Right ventricle myocardium superior (tissue), 1 donor: ENCODE measurements around the gene MRPL51. TPM values are rescaled to one million over a fixed set of nuclear protein-coding genes. Genes with fewer than 3 reads are reported as not detected.
"Not testable (repeated sequence)": the region's sequence is repeated elsewhere in the genome, so short reads cannot be mapped to it uniquely, and the experiment has no call there.

Source experiments
- ATAC-seq: fragments of 200-7000 bp; cut with Tn5 transposase; one replicate; pipeline ENCODE4 v1.9.1; 2020; ENCODE audit warnings: mild to moderate bottlenecking; ENCODE audit not compliant: poor library complexity
- DNase-seq: peaks from one replicate; pipeline ENCODE4 v3.0.0-alpha.2; 2020
- intact Hi-C: fragments of 100-400 bp; cut with DNase I; formaldehyde crosslinking; loops from one replicate; pipeline ENCODE4 v1.11.2; 2022
- long read RNA-seq: library from polyadenylated mRNA; unstranded; transcript quantifications from one replicate; pipeline ENCODE4 v2.0.0, GENCODE V29; 2021
- total RNA-seq: library from RNA; stranded (reverse); fragmentation: NEBNext Ultra II Directional; extraction: Animal tissue kit (Norgen Biotek cat#: 25700); gene quantifications from one replicate; pipeline ENCODE4 v1.2.1, GENCODE V29; 2021
- donor health status: DM: no; HTN: yes; CAD: no; lungs with severe emphysema.

MRPL51 gene
- 280 TPM for total RNA-seq
- long read RNA-seq, transcript MRPL51-201 (3 exons, 1,234 nt) = major isoform, 61 of 65 reads
- long read RNA-seq, partial matches to known transcripts = 0 of 65 reads
- long read RNA-seq, other reads (novel, unspliced or antisense) = 0 of 65 reads

DNA sequence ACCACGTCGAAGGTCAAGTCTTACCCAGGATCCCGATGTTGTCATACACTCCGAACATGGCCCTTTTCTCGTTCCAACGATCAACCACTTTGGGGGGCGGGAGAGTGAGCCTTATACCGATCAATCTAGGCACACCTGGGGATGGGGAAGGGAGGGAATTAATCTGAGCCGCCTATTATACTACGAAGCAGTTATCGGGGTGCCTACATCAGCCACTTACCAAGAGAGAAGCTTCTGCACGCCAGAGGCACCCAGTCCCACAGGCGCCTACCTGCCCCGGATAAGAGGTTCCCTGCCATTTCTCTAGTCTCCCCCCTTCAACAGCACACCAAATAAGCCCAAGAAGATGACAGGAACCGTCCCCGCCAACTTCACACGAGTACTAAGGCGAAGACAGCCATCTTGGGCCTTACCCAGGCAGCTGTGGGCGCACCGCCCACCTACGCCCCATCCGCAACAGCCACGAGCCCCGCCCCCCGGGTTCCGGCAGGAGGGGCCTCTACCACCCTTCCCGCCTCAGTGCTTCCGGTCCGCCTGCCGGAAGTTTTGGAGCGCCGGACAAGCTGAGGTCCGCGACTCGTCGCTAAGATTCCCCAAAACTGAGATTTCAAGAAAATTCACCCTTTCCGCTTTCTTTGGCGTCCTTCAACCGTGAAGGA is at the start of gene MRPL51:
Gene MRPL51 (minus strand): TSS at position 425 of the 659 bp plus-strand sequence. CDS start 126 bp downstream, at position 299.
- ATAC-seq (peak; percentile 97), DNase-seq (peak; percentile 99)
- intact Hi-C loops = no loop called here

DNA sequence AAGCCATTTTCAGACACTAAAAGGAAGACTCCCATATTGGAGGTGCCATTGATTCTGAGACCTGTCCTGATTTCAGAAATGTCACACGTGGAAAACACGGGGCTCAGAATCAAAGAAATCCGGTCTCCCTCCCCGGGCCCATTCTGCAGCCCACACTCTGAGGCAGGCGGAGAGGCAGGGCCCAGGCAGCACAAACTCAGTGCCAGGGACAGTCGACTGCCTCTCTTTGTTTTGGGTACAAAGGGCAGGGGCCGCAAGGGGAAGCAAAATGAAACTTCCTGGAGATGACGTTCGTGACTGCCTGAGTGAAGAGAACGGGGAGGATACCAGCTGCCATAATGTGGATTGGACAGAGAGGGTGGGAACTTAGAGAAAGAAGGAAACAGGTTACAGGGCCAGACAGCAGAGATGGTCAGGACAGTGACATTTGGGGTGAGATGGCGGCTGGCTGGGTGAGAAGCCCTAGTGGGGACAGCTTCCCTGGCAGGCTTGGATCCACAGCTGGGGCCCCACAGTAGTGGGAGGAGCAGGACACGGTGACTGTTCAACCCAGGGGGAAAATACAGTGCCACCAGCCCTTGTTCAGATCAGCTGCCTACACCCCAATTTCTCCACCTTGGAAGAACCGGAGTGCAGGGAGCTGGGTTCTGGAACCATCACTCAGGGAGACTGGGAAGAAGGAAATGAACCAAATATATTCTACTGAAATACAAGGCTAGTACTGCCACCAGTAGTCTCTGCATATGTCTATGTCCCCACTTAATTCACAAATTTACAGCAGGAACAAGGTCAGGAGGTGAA is 49.3 kb upstream of the MRPL51 start:
- intact Hi-C loops = no loop called here
- ATAC-seq (no peak), DNase-seq (no peak)

DNA sequence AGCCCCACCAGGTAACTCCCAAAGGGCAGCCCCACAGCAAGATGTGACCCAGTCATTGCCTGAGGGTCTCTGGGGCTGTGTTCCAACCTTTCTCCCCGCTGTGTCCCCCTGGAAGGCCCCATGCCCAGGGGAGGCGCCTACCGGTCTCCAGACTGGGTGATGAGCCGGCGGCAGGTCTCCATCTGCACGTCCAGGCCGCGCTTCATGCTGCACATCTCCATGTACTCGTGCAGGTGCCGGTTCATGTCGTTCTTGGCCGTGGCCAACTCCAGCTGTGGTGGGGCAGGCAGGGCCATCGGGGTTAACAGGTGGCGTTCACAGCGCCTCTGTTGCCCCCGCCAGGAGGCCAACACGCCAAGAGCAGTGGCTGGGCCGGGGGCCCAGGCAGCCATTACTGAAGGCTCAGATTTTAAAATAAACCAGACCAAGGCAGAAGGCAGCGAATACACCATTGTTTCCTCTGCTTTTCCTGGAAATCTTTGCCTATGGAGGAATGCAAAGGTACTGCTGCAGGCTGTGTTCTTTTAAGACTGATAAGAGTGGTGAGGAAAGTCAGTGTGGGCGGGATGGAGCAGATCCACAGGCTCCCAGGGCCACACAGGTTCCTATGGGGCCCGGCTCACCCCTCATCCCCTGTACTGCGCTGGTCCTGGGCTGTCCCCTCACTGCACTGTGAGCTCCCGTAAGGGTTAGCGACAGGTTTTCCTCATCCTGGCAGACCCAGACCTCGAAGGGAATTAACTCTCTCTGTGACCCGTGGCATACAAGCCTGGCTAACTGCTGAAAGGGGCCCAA is 48.5 kb upstream of the MRPL51 start:
- ATAC-seq (no peak), DNase-seq (no peak)
- intact Hi-C loops = no loop called here

DNA sequence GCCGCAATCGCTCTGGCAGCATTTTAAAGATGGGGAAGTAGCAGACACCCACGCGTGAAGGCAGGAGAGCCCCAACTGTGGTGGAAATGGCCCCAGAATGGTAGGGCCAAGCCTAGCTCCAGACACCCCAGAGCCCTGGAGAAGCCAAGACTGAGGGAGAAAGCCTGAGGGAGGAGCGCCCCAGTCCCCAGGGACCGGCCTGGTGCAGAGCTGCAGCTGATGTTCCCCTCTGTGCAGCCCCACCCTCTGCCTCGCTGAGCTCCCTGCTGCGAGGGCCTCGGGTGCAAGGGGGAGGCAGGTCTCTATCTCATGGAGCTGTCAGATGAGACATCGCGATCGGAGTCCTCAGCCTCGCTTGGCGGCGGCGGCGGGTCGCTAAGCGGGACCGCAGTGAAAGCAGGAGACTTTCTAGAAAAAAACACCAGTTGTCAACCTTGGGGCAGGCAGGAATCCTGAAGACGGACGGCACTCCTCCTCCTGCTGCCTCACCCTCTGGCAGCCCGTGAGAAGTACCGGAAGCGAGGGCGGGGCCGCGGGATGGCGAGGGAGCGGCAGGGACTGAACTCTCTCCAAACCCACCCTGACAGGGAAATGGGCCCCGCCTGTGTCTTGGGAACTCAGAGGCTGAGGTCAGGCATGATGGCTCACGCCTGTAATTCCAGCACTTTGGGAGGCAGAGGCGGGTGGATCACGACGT is 47.3 kb upstream of the MRPL51 start:
- peak; percentile 94 for DNase-seq
- intact Hi-C loops = no loop called here
- ATAC-seq = peak; percentile 67

DNA sequence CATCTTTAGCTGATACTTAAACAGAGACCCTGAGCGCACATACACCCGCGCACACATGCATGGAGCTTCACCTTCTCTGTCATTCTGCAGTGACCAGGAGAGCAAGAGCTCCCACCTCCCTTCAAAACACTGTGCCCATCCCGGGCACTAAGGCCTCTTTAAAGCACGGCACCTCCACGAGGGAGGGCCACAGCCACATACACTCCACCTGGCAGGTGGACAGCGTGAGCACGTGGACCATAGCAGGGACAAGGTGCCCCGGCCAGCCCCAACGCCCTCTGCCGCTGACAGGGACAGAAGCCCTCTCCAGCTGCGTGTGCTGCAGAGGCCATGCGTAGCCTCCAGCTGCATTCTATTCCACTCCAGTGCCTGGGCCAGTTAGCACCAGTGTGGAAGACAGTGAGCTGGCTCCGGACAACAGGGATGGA is 46.7 kb upstream of the MRPL51 start:
- intact Hi-C loops = loop anchor here (10.0 kb wide), 1 partner anchor 215 kb away; no protein-coding TSS in a partner anchor
- ATAC-seq (peak; percentile 9), DNase-seq (peak; percentile 49)

DNA sequence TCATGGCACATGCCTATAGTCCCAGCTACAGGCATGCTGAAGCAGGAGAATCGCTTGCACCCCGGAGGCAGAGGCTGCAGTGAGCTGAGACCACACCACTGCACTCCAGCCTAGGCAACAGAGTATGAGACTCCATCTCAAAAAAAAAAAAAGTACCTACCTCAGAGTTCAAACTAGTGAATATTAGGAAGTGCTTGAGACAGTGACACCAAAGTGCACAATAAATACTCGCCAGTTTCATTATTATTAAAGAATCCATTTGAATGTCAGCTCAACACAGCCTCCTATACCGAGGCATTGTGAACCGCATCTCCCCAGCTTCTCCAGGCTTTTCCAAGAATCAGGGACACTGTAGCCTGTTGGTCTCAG is 46.2 kb upstream of the MRPL51 start:
- intact Hi-C loops = loop anchor here (10.0 kb wide), 1 partner anchor 214 kb away; no protein-coding TSS in a partner anchor
- DNase-seq = no peak
- no peak for ATAC-seq

DNA sequence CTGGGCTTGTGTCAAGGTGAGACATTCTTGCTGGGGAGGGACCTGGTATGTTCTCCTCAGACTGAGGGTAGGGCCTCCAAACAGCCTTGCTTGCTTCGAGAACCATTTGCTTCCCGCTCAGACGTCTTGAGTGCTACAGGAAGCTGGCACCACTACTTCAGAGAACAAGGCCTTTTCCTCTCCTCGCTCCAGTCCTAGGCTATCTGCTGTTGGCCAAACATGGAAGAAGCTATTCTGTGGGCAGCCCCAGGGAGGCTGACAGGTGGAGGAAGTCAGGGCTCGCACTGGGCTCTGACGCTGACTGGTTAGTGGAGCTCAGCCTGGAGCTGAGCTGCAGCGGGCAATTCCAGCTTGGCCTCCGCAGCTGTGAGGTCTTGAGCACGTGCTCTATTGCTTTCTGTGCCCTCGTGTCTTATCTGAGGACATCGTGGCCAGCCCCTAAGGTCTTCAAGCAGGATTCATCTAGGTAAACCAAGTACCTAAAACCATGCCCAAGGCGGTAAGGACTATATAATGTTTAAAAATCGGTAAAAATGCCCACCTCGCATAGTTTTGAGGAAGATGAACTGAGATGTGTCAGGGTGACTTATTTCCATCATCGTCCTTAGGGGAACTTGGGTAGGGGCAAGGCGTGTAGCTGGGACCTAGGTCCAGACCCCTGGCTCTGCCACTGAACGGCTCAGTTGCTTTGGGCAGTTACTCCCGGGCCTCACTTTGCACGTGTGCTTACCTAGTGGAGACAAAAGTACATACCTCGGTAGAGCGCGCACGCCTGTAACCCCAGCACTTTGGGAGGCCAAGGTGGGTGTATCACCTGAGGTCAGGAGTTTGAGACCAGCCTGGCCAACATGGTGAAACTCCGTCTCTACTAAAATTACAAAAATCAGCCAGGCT is 45.6 kb upstream of the MRPL51 start:
- no peak for ATAC-seq
- DNase-seq = no peak
- intact Hi-C loops = loop anchor here (10.0 kb wide), 1 partner anchor 214 kb away; no protein-coding TSS in a partner anchor

DNA sequence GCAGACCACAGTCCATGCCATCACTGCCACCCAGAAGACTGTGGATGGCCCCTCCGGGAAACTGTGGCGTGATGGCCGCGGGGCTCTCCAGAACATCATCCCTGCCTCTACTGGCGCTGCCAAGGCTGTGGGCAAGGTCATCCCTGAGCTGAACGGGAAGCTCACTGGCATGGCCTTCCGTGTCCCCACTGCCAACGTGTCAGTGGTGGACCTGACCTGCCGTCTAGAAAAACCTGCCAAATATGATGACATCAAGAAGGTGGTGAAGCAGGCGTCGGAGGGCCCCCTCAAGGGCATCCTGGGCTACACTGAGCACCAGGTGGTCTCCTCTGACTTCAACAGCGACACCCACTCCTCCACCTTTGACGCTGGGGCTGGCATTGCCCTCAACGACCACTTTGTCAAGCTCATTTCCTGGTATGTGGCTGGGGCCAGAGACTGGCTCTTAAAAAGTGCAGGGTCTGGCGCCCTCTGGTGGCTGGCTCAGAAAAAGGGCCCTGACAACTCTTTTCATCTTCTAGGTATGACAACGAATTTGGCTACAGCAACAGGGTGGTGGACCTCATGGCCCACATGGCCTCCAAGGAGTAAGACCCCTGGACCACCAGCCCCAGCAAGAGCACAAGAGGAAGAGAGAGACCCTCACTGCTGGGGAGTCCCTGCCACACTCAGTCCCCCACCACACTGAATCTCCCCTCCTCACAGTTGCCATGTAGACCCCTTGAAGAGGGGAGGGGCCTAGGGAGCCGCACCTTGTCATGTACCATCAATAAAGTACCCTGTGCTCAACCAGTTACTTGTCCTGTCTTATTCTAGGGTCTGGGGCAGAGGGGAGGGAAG is 44.7 kb upstream of the MRPL51 start:
- intact Hi-C loops = loop anchor here (10.0 kb wide), 1 partner anchor 213 kb away; no protein-coding TSS in a partner anchor
- peak; percentile 89 for DNase-seq
- ATAC-seq = not testable (repeated sequence)

DNA sequence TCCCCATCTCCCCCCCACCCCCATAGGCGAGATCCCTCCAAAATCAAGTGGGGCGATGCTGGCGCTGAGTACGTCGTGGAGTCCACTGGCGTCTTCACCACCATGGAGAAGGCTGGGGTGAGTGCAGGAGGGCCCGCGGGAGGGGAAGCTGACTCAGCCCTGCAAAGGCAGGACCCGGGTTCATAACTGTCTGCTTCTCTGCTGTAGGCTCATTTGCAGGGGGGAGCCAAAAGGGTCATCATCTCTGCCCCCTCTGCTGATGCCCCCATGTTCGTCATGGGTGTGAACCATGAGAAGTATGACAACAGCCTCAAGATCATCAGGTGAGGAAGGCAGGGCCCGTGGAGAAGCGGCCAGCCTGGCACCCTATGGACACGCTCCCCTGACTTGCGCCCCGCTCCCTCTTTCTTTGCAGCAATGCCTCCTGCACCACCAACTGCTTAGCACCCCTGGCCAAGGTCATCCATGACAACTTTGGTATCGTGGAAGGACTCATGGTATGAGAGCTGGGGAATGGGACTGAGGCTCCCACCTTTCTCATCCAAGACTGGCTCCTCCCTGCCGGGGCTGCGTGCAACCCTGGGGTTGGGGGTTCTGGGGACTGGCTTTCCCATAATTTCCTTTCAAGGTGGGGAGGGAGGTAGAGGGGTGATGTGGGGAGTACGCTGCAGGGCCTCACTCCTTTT is 44.0 kb upstream of the MRPL51 start:
- DNase-seq = no peak
- ATAC-seq = no peak
- intact Hi-C loops = loop anchor here (10.0 kb wide), 1 partner anchor 212 kb away; no protein-coding TSS in a partner anchor

DNA sequence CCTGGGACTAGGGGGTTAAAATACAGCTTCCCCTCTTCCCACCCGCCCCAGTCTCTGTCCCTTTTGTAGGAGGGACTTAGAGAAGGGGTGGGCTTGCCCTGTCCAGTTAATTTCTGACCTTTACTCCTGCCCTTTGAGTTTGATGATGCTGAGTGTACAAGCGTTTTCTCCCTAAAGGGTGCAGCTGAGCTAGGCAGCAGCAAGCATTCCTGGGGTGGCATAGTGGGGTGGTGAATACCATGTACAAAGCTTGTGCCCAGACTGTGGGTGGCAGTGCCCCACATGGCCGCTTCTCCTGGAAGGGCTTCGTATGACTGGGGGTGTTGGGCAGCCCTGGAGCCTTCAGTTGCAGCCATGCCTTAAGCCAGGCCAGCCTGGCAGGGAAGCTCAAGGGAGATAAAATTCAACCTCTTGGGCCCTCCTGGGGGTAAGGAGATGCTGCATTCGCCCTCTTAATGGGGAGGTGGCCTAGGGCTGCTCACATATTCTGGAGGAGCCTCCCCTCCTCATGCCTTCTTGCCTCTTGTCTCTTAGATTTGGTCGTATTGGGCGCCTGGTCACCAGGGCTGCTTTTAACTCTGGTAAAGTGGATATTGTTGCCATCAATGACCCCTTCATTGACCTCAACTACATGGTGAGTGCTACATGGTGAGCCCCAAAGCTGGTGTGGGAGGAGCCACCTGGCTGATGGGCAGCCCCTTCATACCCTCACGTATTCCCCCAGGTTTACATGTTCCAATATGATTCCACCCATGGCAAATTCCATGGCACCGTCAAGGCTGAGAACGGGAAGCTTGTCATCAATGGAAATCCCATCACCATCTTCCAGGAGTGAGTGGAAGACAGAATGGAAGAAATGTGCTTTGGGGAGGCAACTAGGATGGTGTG is 43.1 kb upstream of the MRPL51 start:
- DNase-seq = no peak
- no peak for ATAC-seq
- intact Hi-C loops = loop anchor here (10.0 kb wide), 1 partner anchor 211 kb away; no protein-coding TSS in a partner anchor

DNA sequence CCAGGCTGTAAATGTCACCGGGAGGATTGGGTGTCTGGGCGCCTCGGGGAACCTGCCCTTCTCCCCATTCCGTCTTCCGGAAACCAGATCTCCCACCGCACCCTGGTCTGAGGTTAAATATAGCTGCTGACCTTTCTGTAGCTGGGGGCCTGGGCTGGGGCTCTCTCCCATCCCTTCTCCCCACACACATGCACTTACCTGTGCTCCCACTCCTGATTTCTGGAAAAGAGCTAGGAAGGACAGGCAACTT is 42.6 kb upstream of the MRPL51 start:
- no peak for ATAC-seq

DNA sequence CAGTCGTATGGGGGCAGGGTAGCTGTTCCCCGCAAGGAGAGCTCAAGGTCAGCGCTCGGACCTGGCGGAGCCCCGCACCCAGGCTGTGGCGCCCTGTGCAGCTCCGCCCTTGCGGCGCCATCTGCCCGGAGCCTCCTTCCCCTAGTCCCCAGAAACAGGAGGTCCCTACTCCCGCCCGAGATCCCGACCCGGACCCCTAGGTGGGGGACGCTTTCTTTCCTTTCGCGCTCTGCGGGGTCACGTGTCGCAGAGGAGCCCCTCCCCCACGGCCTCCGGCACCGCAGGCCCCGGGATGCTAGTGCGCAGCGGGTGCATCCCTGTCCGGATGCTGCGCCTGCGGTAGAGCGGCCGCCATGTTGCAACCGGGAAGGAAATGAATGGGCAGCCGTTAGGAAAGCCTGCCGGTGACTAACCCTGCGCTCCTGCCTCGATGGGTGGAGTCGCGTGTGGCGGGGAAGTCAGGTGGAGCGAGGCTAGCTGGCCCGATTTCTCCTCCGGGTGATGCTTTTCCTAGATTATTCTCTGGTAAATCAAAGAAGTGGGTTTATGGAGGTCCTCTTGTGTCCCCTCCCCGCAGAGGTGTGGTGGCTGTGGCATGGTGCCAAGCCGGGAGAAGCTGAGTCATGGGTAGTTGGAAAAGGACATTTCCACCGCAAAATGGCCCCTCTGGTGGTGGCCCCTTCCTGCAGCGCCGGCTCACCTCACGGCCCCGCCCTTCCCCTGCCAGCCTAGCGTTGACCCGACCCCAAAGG is 42.1 kb upstream of the MRPL51 start:
- DNase-seq (peak; percentile 88), ATAC-seq (peak; percentile 16)
- intact Hi-C loops = loop anchor here (10.0 kb wide), 1 partner anchor 210 kb away; no protein-coding TSS in a partner anchor

More for the DNA sequence above, 42.6 kb upstream of the MRPL51 start:
- intact Hi-C loops = loop anchor here (10.0 kb wide), 1 partner anchor 211 kb away; no protein-coding TSS in a partner anchor
- DNase-seq = no peak

DNA sequence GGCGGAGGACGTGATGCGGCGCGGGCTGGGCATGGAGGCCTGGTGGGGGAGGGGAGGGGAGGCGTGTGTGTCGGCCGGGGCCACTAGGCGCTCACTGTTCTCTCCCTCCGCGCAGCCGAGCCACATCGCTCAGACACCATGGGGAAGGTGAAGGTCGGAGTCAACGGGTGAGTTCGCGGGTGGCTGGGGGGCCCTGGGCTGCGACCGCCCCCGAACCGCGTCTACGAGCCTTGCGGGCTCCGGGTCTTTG is 41.6 kb upstream of the MRPL51 start:
- DNase-seq (no peak), ATAC-seq (peak; percentile 37)
- intact Hi-C loops = loop anchor here (10.0 kb wide), 1 partner anchor 210 kb away; no protein-coding TSS in a partner anchor

DNA sequence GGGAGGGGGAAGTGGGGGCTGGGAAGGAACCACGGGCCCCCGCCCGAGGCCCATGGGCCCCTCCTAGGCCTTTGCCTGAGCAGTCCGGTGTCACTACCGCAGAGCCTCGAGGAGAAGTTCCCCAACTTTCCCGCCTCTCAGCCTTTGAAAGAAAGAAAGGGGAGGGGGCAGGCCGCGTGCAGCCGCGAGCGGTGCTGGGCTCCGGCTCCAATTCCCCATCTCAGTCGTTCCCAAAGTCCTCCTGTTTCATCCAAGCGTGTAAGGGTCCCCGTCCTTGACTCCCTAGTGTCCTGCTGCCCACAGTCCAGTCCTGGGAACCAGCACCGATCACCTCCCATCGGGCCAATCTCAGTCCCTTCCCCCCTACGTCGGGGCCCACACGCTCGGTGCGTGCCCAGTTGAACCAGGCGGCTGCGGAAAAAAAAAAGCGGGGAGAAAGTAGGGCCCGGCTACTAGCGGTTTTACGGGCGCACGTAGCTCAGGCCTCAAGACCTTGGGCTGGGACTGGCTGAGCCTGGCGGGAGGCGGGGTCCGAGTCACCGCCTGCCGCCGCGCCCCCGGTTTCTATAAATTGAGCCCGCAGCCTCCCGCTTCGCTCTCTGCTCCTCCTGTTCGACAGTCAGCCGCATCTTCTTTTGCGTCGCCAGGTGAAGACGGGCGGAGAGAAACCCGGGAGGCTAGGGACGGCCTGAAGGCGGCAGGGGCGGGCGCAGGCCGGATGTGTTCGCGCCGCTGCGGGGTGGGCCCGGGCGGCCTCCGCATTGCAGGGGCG is 41.0 kb upstream of the MRPL51 start, which contains the start of gene GAPDH:
Gene GAPDH (plus strand): TSS at position 595 of the 772 bp plus-strand sequence. CDS start 316 bp downstream, outside the sequence.
- peak; percentile 82 for ATAC-seq
- DNase-seq = peak; percentile 96
- intact Hi-C loops = loop anchor here (10.0 kb wide), 1 partner anchor 209 kb away; no protein-coding TSS in a partner anchor
